HG02943 (cell line): ENCODE data around the gene CCDC188.

Source experiments
- ATAC-seq: cut with Tn5 transposase; IDR thresholded peaks from one replicate; pipeline ENCODE4 v1.9.1; 2021; ENCODE audit warnings: mild to moderate bottlenecking, low read depth, moderate library complexity; ENCODE audit not compliant: unreplicated experiment

CCDC188 gene

GRCh38 chr22:20109411-20110358 lies 41.2 kb downstream of the CCDC188 start:
- no peak for ATAC-seq

GRCh38 chr22:20108757-20109230 lies 42.1 kb downstream of the CCDC188 start:
- no peak for ATAC-seq

- no peak for ATAC-seq
These were observed 42.7 kb downstream of the CCDC188 start for GRCh38 chr22:20107951-20108756.

GRCh38 chr22:20107471-20107901 lies 43.4 kb downstream of the CCDC188 start:
- no peak for ATAC-seq

GRCh38 chr22:20106849-20107237 lies 44.0 kb downstream of the CCDC188 start:
- ATAC-seq = no peak

- ATAC-seq = no peak
These were observed 44.5 kb downstream of the CCDC188 start for GRCh38 chr22:20106205-20106848.

GRCh38 chr22:20105456-20106204 lies 45.2 kb downstream of the CCDC188 start:
- ATAC-seq = no peak

GRCh38 chr22:20102203-20102780 lies 48.6 kb downstream of the CCDC188 start:
- ATAC-seq = no peak

- no peak for ATAC-seq
These were observed 49.2 kb downstream of the CCDC188 start for GRCh38 chr22:20101638-20102037.

- no peak for ATAC-seq
These were observed 51.6 kb downstream of the CCDC188 start for GRCh38 chr22:20099099-20099711.
